Activated T-helper 1 cell treated with anti-CD3 and anti-CD28 coated beads, Interleukin-2, amount 50 U/mL, for 16 hours (primary cell): ENCODE data around the gene HTR3A.
"Not testable (repeated sequence)": the region's sequence is repeated elsewhere in the genome, so short reads cannot be mapped to it uniquely, and the experiment has no call there.

ENCODE experiments used
- DNase-seq, 2 donors: peaks; one replicate each; pipeline ENCODE4 v3.0.0-alpha.2; 2020; ENCODE audit warnings: low read depth in 1 of 2, low spot score in 1 of 2

The HTR3A gene

GRCh38 chr11:113974741-113975470 lies at the start of gene HTR3A:
TSS of gene HTR3A (plus strand) at chr11:113975108. CDS start at chr11:113975326, 218 bp downstream.
- DNase-seq: no peak

- no peak for DNase-seq
Measured at GRCh38 chr11:113926273-113927197, 48.4 kb upstream of the HTR3A start.

- no peak for DNase-seq
Measured at GRCh38 chr11:113928311-113928710, 46.6 kb upstream of the HTR3A start.

- DNase-seq: no peak
Measured at GRCh38 chr11:113932788-113933187, 42.1 kb upstream of the HTR3A start.

- not testable (repeated sequence) for DNase-seq
Measured at GRCh38 chr11:113934193-113934592, 40.7 kb upstream of the HTR3A start.

GRCh38 chr11:113934761-113935160 lies 40.1 kb upstream of the HTR3A start:
- DNase-seq: no peak

- DNase-seq: no peak
Measured at GRCh38 chr11:113935858-113936257, 39.0 kb upstream of the HTR3A start.

GRCh38 chr11:113937918-113938317 lies 37.0 kb upstream of the HTR3A start:
- DNase-seq: no peak

- DNase-seq: no peak
Measured at GRCh38 chr11:113942256-113942655, 32.7 kb upstream of the HTR3A start.

GRCh38 chr11:113946162-113946561 lies 28.7 kb upstream of the HTR3A start:
- not testable (repeated sequence) for DNase-seq

GRCh38 chr11:113947994-113948393 lies 26.9 kb upstream of the HTR3A start:
- DNase-seq: no peak

GRCh38 chr11:113949891-113950290 lies 25.0 kb upstream of the HTR3A start:
- no peak for DNase-seq

- no peak for DNase-seq
Measured at GRCh38 chr11:113951537-113951936, 23.4 kb upstream of the HTR3A start.

- DNase-seq: no peak
Measured at GRCh38 chr11:113952070-113952469, 22.8 kb upstream of the HTR3A start.

- no peak for DNase-seq
Measured at GRCh38 chr11:113952588-113952987, 22.3 kb upstream of the HTR3A start.

GRCh38 chr11:113954235-113954634 lies 20.7 kb upstream of the HTR3A start:
- no peak for DNase-seq

- DNase-seq: no peak
Measured at GRCh38 chr11:113956986-113957385, 17.9 kb upstream of the HTR3A start.

GRCh38 chr11:113960702-113961330 lies 14.1 kb upstream of the HTR3A start:
- no peak for DNase-seq

- no peak for DNase-seq
Measured at GRCh38 chr11:113967361-113967760, 7.5 kb upstream of the HTR3A start.

GRCh38 chr11:113971506-113972195 lies 3.3 kb upstream of the HTR3A start:
- DNase-seq: no peak

- no peak for DNase-seq
Measured at GRCh38 chr11:113977071-113977490, 2.2 kb downstream of the HTR3A start.
